Gastroesophageal sphincter (tissue), 3 donors: ENCODE results near the gene MYCN.

Experiments
- POLR2A ChIP-seq, 2 donors: fragments of 450-650 bp; IDR thresholded peaks; one replicate each; pipeline ENCODE4 v1.6.1; 2017; ENCODE audit warnings: antibody characterized with exemption in 2 of 2, mild to moderate bottlenecking in 2 of 2, moderate library complexity in 1 of 2
- POLR2AphosphoS5 ChIP-seq: sonication (generic); formaldehyde crosslinking; IDR thresholded peaks from one replicate; pipeline ENCODE4 v1.6.1; 2017; ENCODE audit warnings: antibody characterized with exemption
- TF ChIP-seq, protein P1 (sequence below), 4 experiments: fragments of 200-600 bp in 2 of 4; fragments of 450-650 bp in 2 of 4; sonication (generic) in 1 of 4; IDR thresholded peaks; one replicate each; pipeline ENCODE4 v1.5.1; 2017 to 2019; ENCODE audit warnings: antibody characterized with exemption in 4 of 4, mild to moderate bottlenecking in 2 of 4, moderate library complexity in 2 of 4

- TF ChIP-seq POLR2AphosphoS5 (no peak), POLR2A (IDR thresholded peaks at IDR 0.05) (no peak)
- TF ChIP-seq, protein P1, sequence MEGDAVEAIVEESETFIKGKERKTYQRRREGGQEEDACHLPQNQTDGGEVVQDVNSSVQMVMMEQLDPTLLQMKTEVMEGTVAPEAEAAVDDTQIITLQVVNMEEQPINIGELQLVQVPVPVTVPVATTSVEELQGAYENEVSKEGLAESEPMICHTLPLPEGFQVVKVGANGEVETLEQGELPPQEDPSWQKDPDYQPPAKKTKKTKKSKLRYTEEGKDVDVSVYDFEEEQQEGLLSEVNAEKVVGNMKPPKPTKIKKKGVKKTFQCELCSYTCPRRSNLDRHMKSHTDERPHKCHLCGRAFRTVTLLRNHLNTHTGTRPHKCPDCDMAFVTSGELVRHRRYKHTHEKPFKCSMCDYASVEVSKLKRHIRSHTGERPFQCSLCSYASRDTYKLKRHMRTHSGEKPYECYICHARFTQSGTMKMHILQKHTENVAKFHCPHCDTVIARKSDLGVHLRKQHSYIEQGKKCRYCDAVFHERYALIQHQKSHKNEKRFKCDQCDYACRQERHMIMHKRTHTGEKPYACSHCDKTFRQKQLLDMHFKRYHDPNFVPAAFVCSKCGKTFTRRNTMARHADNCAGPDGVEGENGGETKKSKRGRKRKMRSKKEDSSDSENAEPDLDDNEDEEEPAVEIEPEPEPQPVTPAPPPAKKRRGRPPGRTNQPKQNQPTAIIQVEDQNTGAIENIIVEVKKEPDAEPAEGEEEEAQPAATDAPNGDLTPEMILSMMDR (IDR thresholded peaks at IDR 0.05) = no peak
Observed at GRCh38 chr2:15993232-15993610, 52.9 kb downstream of the MYCN start.
